D721Med (cell line): ENCODE results near the gene MLLT3.

Experiments used
- DNase-seq: peaks from one replicate; pipeline ENCODE4 v3.0.0; 2011; ENCODE audit warnings: low spot score; ENCODE audit not compliant: insufficient read length
- FAIRE-seq: peaks from 2 replicates; lab custom pipeline; 2011; peaks lifted over from hg19 to GRCh38; lab: Jason Lieb, UNC
- CTCF ChIP-seq: IDR thresholded peaks from 2 replicates; pipeline ENCODE4 v1.5.1; 2012; ENCODE audit warnings: mild to moderate bottlenecking, control low read depth; ENCODE audit not compliant: insufficient read depth; ENCODE audit errors: missing control alignments

The MLLT3 gene

GRCh38 chr9:20508242-20508641, 114.1 kb downstream of the MLLT3 start:
- DNase-seq (no peak), FAIRE-seq (no peak)
- TF ChIP-seq CTCF: no peak

- DNase-seq: no peak
- no peak for FAIRE-seq
- no peak for TF ChIP-seq CTCF
These were observed 114.9 kb downstream of the MLLT3 start for GRCh38 chr9:20507431-20507830.

- DNase-seq: no peak
- no peak for FAIRE-seq
- TF ChIP-seq CTCF: no peak
These were observed 116.0 kb downstream of the MLLT3 start for GRCh38 chr9:20506099-20506900.

- FAIRE-seq (no peak), DNase-seq (no peak)
- no peak for TF ChIP-seq CTCF
These were observed 116.7 kb downstream of the MLLT3 start for GRCh38 chr9:20505574-20505973.

- no peak for FAIRE-seq
- TF ChIP-seq CTCF: no peak
These were observed 117.4 kb downstream of the MLLT3 start for GRCh38 chr9:20504930-20505329.

GRCh38 chr9:20500101-20500500, 122.2 kb downstream of the MLLT3 start:
- DNase-seq: no peak
- no peak for FAIRE-seq
- TF ChIP-seq CTCF: no peak

More at GRCh38 chr9:20504930-20505329, 117.4 kb downstream of the MLLT3 start:
- no peak for DNase-seq

GRCh38 chr9:20499013-20499412, 123.3 kb downstream of the MLLT3 start:
- no peak for FAIRE-seq
- no peak for TF ChIP-seq CTCF
- DNase-seq: no peak
